GM12878 (cell line): ENCODE measurements around the gene MCF2L2.

Experiments used
- BRCA1 ChIP-seq: IDR thresholded peaks from 2 replicates; pipeline ENCODE4 v1.6.1; 2011; ENCODE audit warnings: low read depth, low read length, improper control_type of control experiment
- CHD2 ChIP-seq: IDR thresholded peaks from 2 replicates; pipeline ENCODE4 v1.6.1; 2011; ENCODE audit warnings: low read depth, low read length, improper control_type of control experiment, borderline replicate concordance
- POLR2AphosphoS5 ChIP-seq: IDR thresholded peaks from 2 replicates; pipeline ENCODE4 v1.6.1; 2011; ENCODE audit warnings: mild to moderate bottlenecking, low read length, inconsistent platforms
- SPI1 ChIP-seq: IDR thresholded peaks from 2 replicates; pipeline ENCODE4 v1.6.1; 2011; ENCODE audit warnings: low read depth, mild to moderate bottlenecking, low read length, moderate library complexity, borderline replicate concordance; ENCODE audit not compliant: insufficient read depth
- TF ChIP-seq, protein P1 (sequence below): IDR thresholded peaks from 2 replicates; pipeline ENCODE4 v1.6.1; 2011; ENCODE audit warnings: mild to moderate bottlenecking, low read depth, low read length, moderate library complexity; ENCODE audit not compliant: insufficient replicate concordance
- TF ChIP-seq, protein P2 (sequence below): IDR thresholded peaks from 2 replicates; pipeline ENCODE4 v1.6.1; 2012; ENCODE audit warnings: low read depth, low read length, improper control_type of control experiment

GRCh38 chr3:183158113-183158512, 270.3 kb downstream of the MCF2L2 start:
- TF ChIP-seq BRCA1 (no peak), POLR2AphosphoS5 (no peak), SPI1 (no peak), CHD2 (no peak)
- TF ChIP-seq, protein P1, sequence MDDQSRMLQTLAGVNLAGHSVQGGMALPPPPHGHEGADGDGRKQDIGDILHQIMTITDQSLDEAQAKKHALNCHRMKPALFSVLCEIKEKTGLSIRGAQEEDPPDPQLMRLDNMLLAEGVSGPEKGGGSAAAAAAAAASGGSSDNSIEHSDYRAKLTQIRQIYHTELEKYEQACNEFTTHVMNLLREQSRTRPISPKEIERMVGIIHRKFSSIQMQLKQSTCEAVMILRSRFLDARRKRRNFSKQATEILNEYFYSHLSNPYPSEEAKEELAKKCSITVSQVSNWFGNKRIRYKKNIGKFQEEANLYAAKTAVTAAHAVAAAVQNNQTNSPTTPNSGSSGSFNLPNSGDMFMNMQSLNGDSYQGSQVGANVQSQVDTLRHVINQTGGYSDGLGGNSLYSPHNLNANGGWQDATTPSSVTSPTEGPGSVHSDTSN, result no peak
- TF ChIP-seq, protein P2, sequence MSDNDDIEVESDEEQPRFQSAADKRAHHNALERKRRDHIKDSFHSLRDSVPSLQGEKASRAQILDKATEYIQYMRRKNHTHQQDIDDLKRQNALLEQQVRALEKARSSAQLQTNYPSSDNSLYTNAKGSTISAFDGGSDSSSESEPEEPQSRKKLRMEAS, result no peak
